GM18499 (cell line): ENCODE data around the gene BPGM.

ENCODE experiments used
- ATAC-seq: cut with Tn5 transposase; IDR thresholded peaks from one replicate; pipeline ENCODE4 v1.9.1; 2021; ENCODE audit warnings: moderate number of reproducible peaks; ENCODE audit not compliant: insufficient read depth, unreplicated experiment

The BPGM gene

GRCh38 chr7:134710511-134710853, 63.8 kb downstream of the BPGM start:
- ATAC-seq: no peak

DNA sequence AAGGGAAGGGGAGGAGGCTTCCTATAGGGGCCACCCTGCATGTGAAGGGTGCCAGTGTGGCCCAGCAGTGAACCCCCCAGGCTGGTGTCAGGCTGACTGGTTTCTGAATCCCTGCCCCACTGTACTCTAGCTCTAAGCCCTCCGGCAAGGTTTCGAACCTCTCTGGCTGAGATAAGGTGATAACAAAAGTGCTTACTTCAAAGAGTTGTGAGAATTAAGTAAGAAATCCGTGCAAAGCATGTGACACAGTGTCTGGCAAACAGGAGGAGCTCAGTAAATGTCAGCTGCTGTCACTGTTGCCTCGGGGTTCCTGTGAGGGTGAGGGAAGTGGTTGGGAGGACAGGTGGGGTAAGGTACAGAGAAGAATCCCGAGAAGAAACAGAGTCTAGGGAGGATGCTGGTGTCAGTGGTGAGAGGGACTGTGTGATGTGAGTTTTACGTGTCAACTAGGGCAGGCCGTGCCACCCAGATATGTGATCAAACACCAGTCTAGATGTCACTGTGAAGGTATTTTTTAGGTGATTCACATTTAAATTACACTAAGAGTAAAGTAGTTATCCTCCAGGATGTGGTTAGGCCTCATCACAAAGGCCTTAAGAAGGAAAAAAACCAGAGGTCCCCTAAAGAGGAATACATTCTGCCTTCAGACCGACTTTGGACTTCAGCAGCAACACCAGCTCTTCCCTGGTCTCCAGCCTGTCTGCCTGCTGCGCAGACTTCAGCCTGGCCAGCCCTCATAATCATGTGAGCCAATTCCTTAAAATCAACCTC, 64.4 kb downstream of the BPGM start:
- ATAC-seq: no peak

DNA sequence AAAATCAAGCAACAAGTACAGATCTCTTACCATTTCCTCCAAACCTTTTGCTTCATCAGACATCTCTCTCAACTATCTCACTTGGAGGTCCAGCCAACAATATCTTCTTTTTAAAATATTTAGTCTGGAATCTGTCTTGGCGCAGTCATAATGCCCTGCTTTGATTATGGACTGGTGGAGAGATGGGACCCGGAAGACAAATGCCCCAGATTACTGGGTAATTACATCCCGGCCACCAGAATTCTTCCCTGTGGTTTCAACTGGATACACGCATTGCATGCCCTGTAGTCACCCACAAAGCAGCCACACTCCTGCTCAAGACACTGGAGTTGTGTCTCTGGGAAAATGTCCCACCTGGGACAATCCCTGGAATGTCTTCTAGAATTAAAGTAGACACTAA, 65.5 kb downstream of the BPGM start:
- ATAC-seq: no peak

GRCh38 chr7:134714470-134715205, 68.0 kb downstream of the BPGM start:
- ATAC-seq: no peak

DNA sequence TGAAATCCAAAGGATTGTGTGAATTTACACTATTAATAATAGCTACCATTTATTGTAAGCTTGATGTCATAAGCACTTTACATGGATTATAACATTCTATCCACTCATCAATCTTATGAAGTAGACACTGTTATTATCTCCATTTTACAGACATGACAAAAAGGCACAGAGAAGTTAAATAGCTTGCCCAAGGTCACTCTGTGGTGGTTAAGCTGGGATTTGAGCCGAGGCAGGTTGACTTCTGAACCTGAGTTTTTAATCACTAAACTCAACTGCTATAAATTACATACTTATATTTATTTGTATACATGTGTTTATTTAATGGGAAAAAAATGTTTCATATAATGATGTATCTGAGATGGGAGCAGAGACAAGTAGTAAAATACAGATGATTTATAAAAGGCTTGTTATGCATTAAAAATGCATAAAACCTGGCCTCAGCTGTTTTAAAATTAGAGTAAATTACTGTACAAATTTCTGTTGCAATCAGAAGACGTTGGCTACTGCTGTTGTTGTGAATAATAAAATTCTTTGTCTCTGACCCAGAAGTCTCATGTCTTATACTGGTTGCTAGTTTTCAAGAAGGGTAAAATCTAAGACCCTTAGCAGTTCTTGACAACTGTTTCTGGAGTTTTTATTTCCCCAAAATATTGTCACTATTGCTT, 71.7 kb downstream of the BPGM start:
- ATAC-seq: no peak

- no peak for ATAC-seq
Measured at GRCh38 chr7:134720091-134720935, 73.7 kb downstream of the BPGM start.

GRCh38 chr7:134721171-134721570, 74.5 kb downstream of the BPGM start:
- no peak for ATAC-seq

DNA sequence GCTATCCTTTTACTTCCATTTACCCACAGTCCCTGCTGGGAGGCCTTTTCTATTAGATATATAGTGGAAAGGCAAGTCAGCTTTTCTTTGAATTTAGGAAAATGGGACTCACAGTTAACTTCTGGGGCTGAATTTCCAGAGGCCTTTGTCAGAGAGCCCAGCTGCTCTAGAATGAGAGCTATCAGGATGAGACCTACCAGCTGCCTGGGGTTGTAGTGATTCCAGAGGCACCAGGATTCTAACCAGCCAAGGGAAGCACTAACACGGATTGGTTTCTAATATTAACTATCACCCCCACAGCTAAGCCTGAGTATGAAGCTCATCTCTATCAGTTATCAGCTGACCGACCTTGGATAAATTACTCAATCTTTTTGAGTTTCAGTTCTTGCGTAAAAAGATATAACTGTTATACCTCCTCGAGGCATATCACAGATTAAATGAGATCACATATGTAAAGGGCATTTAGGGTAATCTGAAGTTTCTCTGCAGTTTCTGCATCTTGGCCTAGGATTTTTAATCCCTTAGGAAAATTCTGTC, 76.2 kb downstream of the BPGM start:
- ATAC-seq: no peak

DNA sequence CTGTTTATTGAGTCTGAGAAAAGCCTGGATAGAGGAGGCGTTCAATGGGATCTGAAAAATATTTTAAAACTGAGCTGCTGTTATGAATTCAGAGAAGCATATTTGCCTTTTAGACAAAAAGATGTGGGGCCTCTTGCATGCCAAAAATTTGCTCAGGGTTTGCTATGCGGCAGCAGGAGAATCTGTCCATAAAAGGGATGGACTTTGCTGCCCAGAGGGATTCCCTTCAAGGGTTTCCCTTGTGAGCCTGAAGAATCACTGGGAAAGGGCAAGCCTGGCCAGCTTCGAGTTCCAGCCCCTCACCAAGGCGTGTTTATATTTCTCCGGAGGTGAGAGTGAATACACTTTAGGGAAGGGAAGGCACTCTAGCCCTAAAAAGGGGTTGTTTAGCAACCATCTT, 77.2 kb downstream of the BPGM start:
- ATAC-seq: no peak

- ATAC-seq: no peak
Measured at GRCh38 chr7:134724606-134725005, 78.0 kb downstream of the BPGM start.

- ATAC-seq: no peak
Measured at GRCh38 chr7:134726581-134726980, 79.9 kb downstream of the BPGM start.

DNA sequence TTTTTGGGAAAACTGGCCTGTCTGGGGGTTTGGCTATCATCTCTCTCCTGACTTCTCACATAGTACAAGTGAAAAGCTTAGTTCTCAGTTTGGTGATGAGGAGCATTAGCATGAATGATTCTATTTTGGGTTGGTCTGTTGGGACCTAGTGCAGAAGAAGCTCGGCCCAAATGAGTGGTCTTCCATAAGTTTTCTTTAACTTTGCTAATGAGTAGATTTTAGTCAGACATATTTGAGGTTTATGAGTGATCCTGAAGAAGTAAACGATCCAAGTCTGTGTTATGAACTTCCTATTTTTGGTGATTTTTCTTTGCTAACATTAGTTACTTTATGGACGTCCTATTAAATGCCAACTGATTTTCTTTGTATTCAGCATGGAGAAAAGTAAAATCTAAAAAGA, 81.1 kb downstream of the BPGM start:
- ATAC-seq: no peak
